ENCODE measurements around the gene MVD. TPM values are rescaled to one million over a fixed set of nuclear protein-coding genes. Genes with fewer than 3 reads are reported as not detected.

The MVD gene
- total and polyA plus RNA-seq, 2 of the 4 experiments (the other 2 are of a cell fraction) = 18.3 to 28.4 TPM

GRCh38 chr16:88694221-88695087 is 31.6 kb upstream of the MVD start:
- dilution Hi-C loops (cut with HindIII; ENCODE audit: low sequenced_read_pairs, unreplicated experiment) (no loop called here), intact Hi-C loops (cut with micrococcal nuclease) (no loop called here)
- POLR2A ChIA-PET (ENCODE audit: unreplicated experiment) = no interaction called here
- TF ChIP-seq MAFK (IDR thresholded peaks at IDR 0.05; ENCODE audit: low read depth, low read length) (no peak), RCOR1 (IDR thresholded peaks at IDR 0.05; ENCODE audit: insufficient replicate concordance, low read length) (no peak), SMC3 (IDR thresholded peaks at IDR 0.05; ENCODE audit: low read depth, low read length) (no peak), MAZ (IDR thresholded peaks at IDR 0.05; ENCODE audit: borderline replicate concordance, low read depth, low read length) (no peak), USF2 (IDR thresholded peaks at IDR 0.05; ENCODE audit: low read depth, low read length) (no peak), FOS (IDR thresholded peaks at IDR 0.05; ENCODE audit: low read depth, low read length) (no peak), NFE2L2 (IDR thresholded peaks at IDR 0.05; ENCODE audit: low read depth, low read length) (no peak), CHD1 (IDR thresholded peaks at IDR 0.05; ENCODE audit: low read depth, low read length) (no peak), CTCF (conservative IDR thresholded peaks at IDR 0.05; ENCODE audit: low read depth, low read length) (no peak), CEBPB (IDR thresholded peaks at IDR 0.05; ENCODE audit: low read depth, low read length) (no peak), RAD21 (IDR thresholded peaks at IDR 0.05; ENCODE audit: low read length) (no peak), MXI1 (IDR thresholded peaks at IDR 0.05; ENCODE audit: borderline replicate concordance, low read depth, low read length) (no peak), ELK1 (IDR thresholded peaks at IDR 0.05; ENCODE audit: borderline replicate concordance, low read depth, low read length) (no peak), RFX5 (IDR thresholded peaks at IDR 0.05; ENCODE audit: low read depth, low read length) (no peak), POLR2A (IDR thresholded peaks at IDR 0.05; ENCODE audit: low read depth, low read length) (no peak)

More at GRCh38 chr16:88694221-88695087, 31.6 kb upstream of the MVD start:
- no peak overlapping the region for H2BK120ac ChIP-seq (ENCODE audit: low read depth, low read length)
- no peak overlapping the region for H2BK15ac ChIP-seq (ENCODE audit: low read depth, low read length)
- no peak overlapping the region for H2AFZ ChIP-seq (replicated peaks; ENCODE audit: low read length, poor library complexity)
- DNase-seq = no peak
- no peak overlapping the region for H4K8ac ChIP-seq (ENCODE audit: low read depth in 2 of 2, low read length in 2 of 2)
- H3K56ac ChIP-seq (ENCODE audit: extremely low read depth, insufficient read depth, low read length) = no peak overlapping the region
- H2BK5ac ChIP-seq (ENCODE audit: low read depth, low read length, poor library complexity, severe bottlenecking) = no peak overlapping the region
- no peak overlapping the region for H4K5ac ChIP-seq (ENCODE audit: low read depth, low read length)
- H3K4ac ChIP-seq (ENCODE audit: low read depth, low read length) = no peak overlapping the region
- H4K91ac ChIP-seq (ENCODE audit: insufficient read depth, low read depth, low read length) = no peak overlapping the region
- peaks cover 0 to 1% of the 10 kb centered on the region in 2 experiments; a peak in 1 of 4 replicates for H3K79me1 ChIP-seq (ENCODE audit: low read depth in 1 of 2, low read length in 2 of 2)
- WGBS, 2 experiments (ENCODE audit: extremely low coverage in 2 of 2, insufficient read length in 1 of 2) = 85% methylated on average over 29 of the region's 37 CpGs; no CpG with 5 or more reads in 1 of the 2 experiments
- in situ Hi-C loops (cut with MboI; ENCODE audit: low sequenced_read_pairs) = no loop called here
- no peak overlapping the region for H3K23ac ChIP-seq (ENCODE audit: low read depth, low read length)
- H3K14ac ChIP-seq (replicated peaks; ENCODE audit: low read depth, low read length) = no peak overlapping the region
- H2BK20ac ChIP-seq (ENCODE audit: low read depth, low read length) = no peak overlapping the region
- H3K9me3 ChIP-seq (ENCODE audit: control insufficient read depth, insufficient read depth, low read length) = no peaks in the 10 kb centered on the region
- H3K27me3 ChIP-seq (ENCODE audit: control insufficient read depth, insufficient read depth, low read length) = peaks cover 12% of the 10 kb centered on the region; the same call in 1 of the 2 replicates
- no peak overlapping the region for H2AK9ac ChIP-seq (replicated peaks; ENCODE audit: low read depth, low read length, poor library complexity)
- peaks cover 25% of the 10 kb centered on the region for H3K36me3 ChIP-seq (ENCODE audit: control insufficient read depth, insufficient read depth, low read length)
- no peaks in the 10 kb centered on the region; the same call in 1 of the 2 replicates for H4K20me1 ChIP-seq (ENCODE audit: insufficient read depth, low read length)
- H3K18ac ChIP-seq (ENCODE audit: low read depth, low read length) = no peak overlapping the region
- CTCF ChIA-PET = no interaction called here
- H3K9me1 ChIP-seq (ENCODE audit: insufficient read depth, low read length) = no peaks in the 10 kb centered on the region; the same call in 1 of the 2 replicates
- ATAC-seq (ENCODE audit: low read depth) = no peak
- H3K4me2 ChIP-seq (ENCODE audit: low read depth, low read length) = no peak overlapping the region
- no peak overlapping the region for H3K27ac ChIP-seq (ENCODE audit: insufficient read depth, low read length)
- H3K4me3 ChIP-seq (ENCODE audit: insufficient read depth, low read depth, low read length) = no peak overlapping the region
- no peak overlapping the region for H2AK5ac ChIP-seq (ENCODE audit: low read depth, low read length)
- no peaks in the 10 kb centered on the region for H3K4me1 ChIP-seq (ENCODE audit: control insufficient read depth, insufficient read depth, low read length)
- no peak overlapping the region for H3K9ac ChIP-seq (ENCODE audit: low read depth, low read length)
- BruUV-seq (replicated peaks) = no TSS peak
